Smooth muscle cell (in vitro differentiated cells): ENCODE data around the gene CHKB. TPM values are rescaled to one million over a fixed set of nuclear protein-coding genes. Genes with fewer than 3 reads are reported as not detected.

ENCODE experiments used
- DNase-seq: peaks from one replicate; lab custom pipeline; 2025; ENCODE audit not compliant: unreplicated experiment; lab: John Stamatoyannopoulos, UW
- H2AFZ ChIP-seq: fragments of 200-600 bp; sonication (generic); 2 replicates; pipeline ENCODE4 v1.6.0; 2016; ENCODE audit warnings: antibody characterized with exemption, low read depth, mild to moderate bottlenecking
- H3F3A ChIP-seq: fragments of 200-600 bp; sonication (generic); 2 replicates; pipeline ENCODE4 v1.6.0; 2017; ENCODE audit warnings: antibody characterized with exemption, low read depth
- H3K27ac ChIP-seq: fragments of 200-600 bp; sonication (generic); 2 replicates; pipeline ENCODE4 v1.5.1; 2016; ENCODE audit warnings: low read depth, mild to moderate bottlenecking
- H3K27me3 ChIP-seq: fragments of 200-600 bp; sonication (generic); 2 replicates; pipeline ENCODE4 v1.6.1; 2016; ENCODE audit warnings: low read depth, mild to moderate bottlenecking
- H3K36me3 ChIP-seq: fragments of 200-600 bp; sonication (generic); 2 replicates; pipeline ENCODE4 v1.5.1; 2016; ENCODE audit warnings: low read depth
- H3K4me1 ChIP-seq: fragments of 200-600 bp; sonication (generic); 2 replicates; pipeline ENCODE4 v1.5.1; 2016; ENCODE audit warnings: low read depth
- H3K4me2 ChIP-seq: fragments of 200-600 bp; sonication (generic); 2 replicates; pipeline ENCODE4 v1.6.0; 2016; ENCODE audit warnings: mild to moderate bottlenecking
- H3K4me3 ChIP-seq: fragments of 200-600 bp; sonication (generic); 2 replicates; pipeline ENCODE4 v1.5.1; 2016; ENCODE audit warnings: mild to moderate bottlenecking
- H3K79me2 ChIP-seq: fragments of 200-600 bp; sonication (generic); 2 replicates; pipeline ENCODE4 v1.6.0; 2016; ENCODE audit warnings: low read depth, mild to moderate bottlenecking
- H3K9ac ChIP-seq: fragments of 200-600 bp; sonication (generic); 2 replicates; pipeline ENCODE4 v1.6.0; 2016; ENCODE audit warnings: low read depth
- H3K9me3 ChIP-seq: fragments of 200-600 bp; sonication (generic); replicated peaks from 2 replicates; pipeline ENCODE4 v1.5.1; 2016; ENCODE audit warnings: low read depth
- H4K20me1 ChIP-seq: fragments of 200-600 bp; sonication (generic); 2 replicates; pipeline ENCODE4 v1.6.0; 2016; ENCODE audit warnings: low read depth
- CTCF ChIP-seq: fragments of 200-600 bp; sonication (generic); IDR thresholded peaks from 2 replicates; pipeline ENCODE4 v1.5.1; 2017; ENCODE audit warnings: borderline replicate concordance, mild to moderate bottlenecking, antibody characterized with exemption; ENCODE audit not compliant: insufficient read depth, poor library complexity, severe bottlenecking
- WGBS: methylation state at CpG from one replicate; pipeline ENCODE4 v1.1.7; 2016; ENCODE audit warnings: low lambda C conversion rate; 5-methylcytosine and 5-hydroxymethylcytosine counted together
- polyA plus RNA-seq: library from polyadenylated mRNA; unstranded; fragments of >200 nt; fragmentation: Nextera tagmentation; extraction: Ambion mirVana; gene quantifications from 2 replicates; pipeline ENCODE4 v1.2.1, GENCODE V29; 2016
- total RNA-seq: library from RNA; depleted of rRNA; stranded (reverse); fragments of >200 nt; gene quantifications from 2 replicates; pipeline ENCODE4 v1.2.3, GENCODE V29; 2014

CHKB gene
- total and polyA plus RNA-seq, 2 experiments from 2014 or later = 35.2 to 62.8 TPM

GRCh38 chr22:50605613-50606074 is 23.0 kb upstream of the CHKB start:
- no peak for DNase-seq
- 88% methylated on average over 20 of the region's 20 CpGs for WGBS
- H3K27me3 ChIP-seq = peaks cover 63% of the 10 kb centered on the region

GRCh38 chr22:50605002-50605612 is 22.5 kb upstream of the CHKB start:
- H3K27me3 ChIP-seq = peaks cover 63% of the 10 kb centered on the region
- peaks cover 5% of the 10 kb centered on the region for H3K4me1 ChIP-seq

More at GRCh38 chr22:50605613-50606074, 23.0 kb upstream of the CHKB start:
- H4K20me1 ChIP-seq = no peaks in the 10 kb centered on the region
- no peak overlapping the region for H3K27ac ChIP-seq
- no peaks in the 10 kb centered on the region for H3K36me3 ChIP-seq
- H3K9me3 ChIP-seq = no peaks in the 10 kb centered on the region
- no peak overlapping the region for H3K9ac ChIP-seq
- TF ChIP-seq CTCF = no peak
- H3K4me2 ChIP-seq = no peak overlapping the region
- H3F3A ChIP-seq = no peaks in the 10 kb centered on the region
- peaks cover 5% of the 10 kb centered on the region for H3K4me1 ChIP-seq
- no peak overlapping the region for H3K4me3 ChIP-seq
- no peak overlapping the region for H2AFZ ChIP-seq
- H3K79me2 ChIP-seq = no peaks in the 10 kb centered on the region

GRCh38 chr22:50604256-50605001 is 21.8 kb upstream of the CHKB start:
- H3K27me3 ChIP-seq = peaks cover 69% of the 10 kb centered on the region
- no peaks in the 10 kb centered on the region for H3K79me2 ChIP-seq
- no peak overlapping the region for H3K4me3 ChIP-seq
- H3K4me2 ChIP-seq = no peak overlapping the region
- H4K20me1 ChIP-seq = no peaks in the 10 kb centered on the region
- no peak for DNase-seq
- peaks cover 5% of the 10 kb centered on the region for H3K4me1 ChIP-seq
- no peak overlapping the region for H3K9ac ChIP-seq
- H3K27ac ChIP-seq = no peak overlapping the region
- 83% methylated on average over 40 of the region's 103 CpGs for WGBS
- H2AFZ ChIP-seq = no peak overlapping the region
- H3K9me3 ChIP-seq = no peaks in the 10 kb centered on the region
- H3F3A ChIP-seq = no peaks in the 10 kb centered on the region
- no peak for TF ChIP-seq CTCF
- no peaks in the 10 kb centered on the region for H3K36me3 ChIP-seq

More at GRCh38 chr22:50605002-50605612, 22.5 kb upstream of the CHKB start:
- Histone ChIP-seq H3K4me3 (no peak overlapping the region), H4K20me1 (no peaks in the 10 kb centered on the region), H3K4me2 (no peak overlapping the region), H3K9me3 (no peaks in the 10 kb centered on the region), H3F3A (no peaks in the 10 kb centered on the region), H3K27ac (no peak overlapping the region), H3K79me2 (no peaks in the 10 kb centered on the region), H3K9ac (no peak overlapping the region), H2AFZ (no peak overlapping the region), H3K36me3 (no peaks in the 10 kb centered on the region)
- WGBS = 93% methylated on average over 23 of the region's 23 CpGs
- no peak for DNase-seq
- no peak for TF ChIP-seq CTCF
